Hematopoietic multipotent progenitor cell treated with erythropoietin and hydrocortisone succinate and interleukin-3 and kit ligand, for 15 days (in vitro differentiated cells): Measurements from ENCODE around the gene KCNE5.
A peak's percentile ranks its signal among the peaks of the same experiment; 100 is the strongest.
"Not testable (repeated sequence)": the region's sequence is repeated elsewhere in the genome, so short reads cannot be mapped to it uniquely, and the experiment has no call there.

ENCODE experiments used
- DNase-seq: peaks from one replicate; pipeline ENCODE4 v3.0.0-alpha.2; 2015; ENCODE audit warnings: low spot score

Gene KCNE5

GRCh38 chrX:109624641-109625616 is at the start of gene KCNE5:
TSS of gene KCNE5 (minus strand) at chrX:109625172. CDS start at chrX:109625020, 152 bp downstream.
- no peak for DNase-seq

- peak; percentile 21 for DNase-seq
Observed at GRCh38 chrX:109672239-109672638, 47.3 kb upstream of the KCNE5 start.

GRCh38 chrX:109671170-109671569 is 46.2 kb upstream of the KCNE5 start:
- not testable (repeated sequence) for DNase-seq

GRCh38 chrX:109667986-109668385 is 43.0 kb upstream of the KCNE5 start:
- DNase-seq: no peak

- DNase-seq: no peak
Observed at GRCh38 chrX:109660435-109661143, 35.6 kb upstream of the KCNE5 start.

- no peak for DNase-seq
Observed at GRCh38 chrX:109658391-109658790, 33.4 kb upstream of the KCNE5 start.

GRCh38 chrX:109657364-109657763 is 32.4 kb upstream of the KCNE5 start:
- not testable (repeated sequence) for DNase-seq

- DNase-seq: no peak
Observed at GRCh38 chrX:109656774-109657173, 31.8 kb upstream of the KCNE5 start.

- no peak for DNase-seq
Observed at GRCh38 chrX:109655502-109656201, 30.7 kb upstream of the KCNE5 start.

GRCh38 chrX:109654516-109655109 is 29.6 kb upstream of the KCNE5 start:
- DNase-seq: peak; percentile 37

- not testable (repeated sequence) for DNase-seq
Observed at GRCh38 chrX:109644671-109645070, 19.7 kb upstream of the KCNE5 start.

GRCh38 chrX:109643687-109644086 is 18.7 kb upstream of the KCNE5 start:
- no peak for DNase-seq

GRCh38 chrX:109638158-109638557 is 13.2 kb upstream of the KCNE5 start:
- no peak for DNase-seq

- not testable (repeated sequence) for DNase-seq
Observed at GRCh38 chrX:109637477-109637876, 12.5 kb upstream of the KCNE5 start.

- peak; percentile 18 for DNase-seq
Observed at GRCh38 chrX:109635146-109635545, 10.2 kb upstream of the KCNE5 start.

- peak; percentile 11 for DNase-seq
Observed at GRCh38 chrX:109632906-109633504, 8.0 kb upstream of the KCNE5 start.

GRCh38 chrX:109629310-109629709 is 4.3 kb upstream of the KCNE5 start:
- DNase-seq: no peak

GRCh38 chrX:109626637-109627036 is 1.7 kb upstream of the KCNE5 start:
- peak; percentile 38 for DNase-seq

GRCh38 chrX:109623997-109624396 is 975 bp downstream of the KCNE5 start:
- DNase-seq: no peak

GRCh38 chrX:109622270-109622669 is 2.7 kb downstream of the KCNE5 start:
- no peak for DNase-seq

GRCh38 chrX:109619771-109620170 is 5.2 kb downstream of the KCNE5 start:
- no peak for DNase-seq
